ENCODE measurements around the gene PTPRG. TPM values are rescaled to one million over a fixed set of nuclear protein-coding genes. Genes with fewer than 3 reads are reported as not detected.
A peak's percentile ranks its signal among the peaks of the same experiment; 100 is the strongest.

Gene PTPRG
- total and polyA plus RNA-seq, 2 experiments from 2014 or later: 24.4 to 131 TPM

DNA sequence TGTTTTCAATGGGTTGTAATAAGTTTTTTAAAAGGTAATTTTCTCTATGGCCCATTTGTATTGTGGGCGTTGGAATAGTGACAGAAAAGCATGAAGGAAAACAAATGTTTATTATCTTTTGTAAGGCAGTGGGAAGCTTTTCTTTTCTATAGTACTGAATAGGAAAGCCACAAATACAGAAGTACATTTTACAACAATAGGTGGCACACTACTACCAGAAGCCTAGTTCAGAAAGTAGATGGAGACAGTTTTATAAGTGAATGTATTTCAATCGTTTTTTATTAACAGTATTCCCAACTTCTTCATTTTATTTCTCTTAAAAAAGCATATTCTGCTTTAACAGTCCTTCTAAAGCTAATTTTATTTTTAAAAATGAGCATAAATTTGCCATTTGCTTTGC lies 296.7 kb downstream of the PTPRG start:
- H3K4me2 ChIP-seq: no peak overlapping the region
- no peaks in the 10 kb centered on the region for H3K27me3 ChIP-seq (ENCODE audit: insufficient read depth)
- TF ChIP-seq ZNF331 (CRISPR knock-in tag; IDR thresholded peaks at IDR 0.05; ENCODE audit: low read depth): no peak
- TF ChIP-seq, protein P1, sequence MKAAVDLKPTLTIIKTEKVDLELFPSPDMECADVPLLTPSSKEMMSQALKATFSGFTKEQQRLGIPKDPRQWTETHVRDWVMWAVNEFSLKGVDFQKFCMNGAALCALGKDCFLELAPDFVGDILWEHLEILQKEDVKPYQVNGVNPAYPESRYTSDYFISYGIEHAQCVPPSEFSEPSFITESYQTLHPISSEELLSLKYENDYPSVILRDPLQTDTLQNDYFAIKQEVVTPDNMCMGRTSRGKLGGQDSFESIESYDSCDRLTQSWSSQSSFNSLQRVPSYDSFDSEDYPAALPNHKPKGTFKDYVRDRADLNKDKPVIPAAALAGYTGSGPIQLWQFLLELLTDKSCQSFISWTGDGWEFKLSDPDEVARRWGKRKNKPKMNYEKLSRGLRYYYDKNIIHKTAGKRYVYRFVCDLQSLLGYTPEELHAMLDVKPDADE (IDR thresholded peaks at IDR 0.05): no peak
- TF ChIP-seq, protein P2, sequence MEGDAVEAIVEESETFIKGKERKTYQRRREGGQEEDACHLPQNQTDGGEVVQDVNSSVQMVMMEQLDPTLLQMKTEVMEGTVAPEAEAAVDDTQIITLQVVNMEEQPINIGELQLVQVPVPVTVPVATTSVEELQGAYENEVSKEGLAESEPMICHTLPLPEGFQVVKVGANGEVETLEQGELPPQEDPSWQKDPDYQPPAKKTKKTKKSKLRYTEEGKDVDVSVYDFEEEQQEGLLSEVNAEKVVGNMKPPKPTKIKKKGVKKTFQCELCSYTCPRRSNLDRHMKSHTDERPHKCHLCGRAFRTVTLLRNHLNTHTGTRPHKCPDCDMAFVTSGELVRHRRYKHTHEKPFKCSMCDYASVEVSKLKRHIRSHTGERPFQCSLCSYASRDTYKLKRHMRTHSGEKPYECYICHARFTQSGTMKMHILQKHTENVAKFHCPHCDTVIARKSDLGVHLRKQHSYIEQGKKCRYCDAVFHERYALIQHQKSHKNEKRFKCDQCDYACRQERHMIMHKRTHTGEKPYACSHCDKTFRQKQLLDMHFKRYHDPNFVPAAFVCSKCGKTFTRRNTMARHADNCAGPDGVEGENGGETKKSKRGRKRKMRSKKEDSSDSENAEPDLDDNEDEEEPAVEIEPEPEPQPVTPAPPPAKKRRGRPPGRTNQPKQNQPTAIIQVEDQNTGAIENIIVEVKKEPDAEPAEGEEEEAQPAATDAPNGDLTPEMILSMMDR (conservative IDR thresholded peaks at IDR 0.05; ENCODE audit: low read depth in 2 of 2): peak in 1 of 2 experiments; percentile 42; a peak in 3 of 4 replicates
- TF ChIP-seq STAT1 (IDR thresholded peaks at IDR 0.05; ENCODE audit: unreplicated experiment): no peak
- TF ChIP-seq CREB1 (CRISPR knock-in tag; IDR thresholded peaks at IDR 0.05; ENCODE audit: low read depth): no peak
- Mint-ChIP-seq H3K27me3 (ENCODE audit: insufficient read depth, low read depth, poor library complexity) (peaks cover 2% of the 10 kb centered on the region), H3K4me1 (peaks cover 68% of the 10 kb centered on the region), H3K36me3 (ENCODE audit: low read depth) (peaks cover 11% of the 10 kb centered on the region; the same call in 2 of the 3 replicates), H3K4me3 (no peak overlapping the region), H3K9me3 (peaks cover 7% of the 10 kb centered on the region; the same call in 1 of the 3 replicates), H3K27ac (no peak overlapping the region)
- H4K20me1 ChIP-seq (replicated peaks; ENCODE audit: insufficient read depth): peaks cover 15% of the 10 kb centered on the region; the same call in 1 of the 2 replicates
- H3K4me3 ChIP-seq: no peak overlapping the region
- no peak overlapping the region for H3K27ac ChIP-seq (ENCODE audit: low read depth)
- H3K9me2 ChIP-seq (ENCODE audit: insufficient read depth): no peaks in the 10 kb centered on the region; the same call in 1 of the 2 replicates
- peaks cover 88% of the 10 kb centered on the region for H3K79me2 ChIP-seq (replicated peaks; ENCODE audit: insufficient read depth)
- H3K36me3 ChIP-seq (ENCODE audit: insufficient read depth): 0 out of 2 replicates have a peak, but pooled peaks cover 5% of the 10 kb centered on the region
- DNase-seq (ENCODE audit: low spot score) (no peak), ATAC-seq (no peak)
- no peaks in the 10 kb centered on the region for H3F3A ChIP-seq (replicated peaks; ENCODE audit: low read depth)
- H2AFZ ChIP-seq: no peak overlapping the region
- peaks cover 44% of the 10 kb centered on the region for H3K4me1 ChIP-seq (ENCODE audit: insufficient read depth)

DNA sequence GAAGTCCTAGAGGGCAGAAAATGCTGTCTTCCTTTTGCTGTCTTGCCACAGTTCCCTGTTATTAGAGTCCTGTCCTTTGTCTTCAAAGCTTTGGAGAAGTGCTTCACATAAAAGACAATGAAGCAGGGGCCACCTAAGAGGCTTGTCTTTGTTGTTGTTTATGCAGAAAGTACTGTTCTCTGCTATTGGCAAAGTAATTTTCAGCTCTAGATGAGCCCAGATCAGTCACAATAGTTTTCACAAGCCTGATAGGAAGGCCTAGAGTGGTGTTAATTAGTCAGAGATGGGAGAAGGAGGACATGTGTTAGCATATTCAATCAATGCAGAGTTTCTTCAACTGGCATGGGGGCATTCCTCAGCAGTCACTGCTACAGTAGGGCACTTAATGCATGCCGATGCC lies 300.0 kb downstream of the PTPRG start:
- H3K4me1 ChIP-seq (ENCODE audit: insufficient read depth): peaks cover 38% of the 10 kb centered on the region
- H3K36me3 ChIP-seq (ENCODE audit: insufficient read depth): 0 out of 2 replicates have a peak, but pooled peaks cover 5% of the 10 kb centered on the region
- Mint-ChIP-seq H3K36me3 (ENCODE audit: low read depth) (peaks cover 14% of the 10 kb centered on the region; the same call in 2 of the 3 replicates), H3K4me1 (peaks cover 66% of the 10 kb centered on the region), H3K27me3 (ENCODE audit: insufficient read depth, low read depth, poor library complexity) (no peaks in the 10 kb centered on the region), H3K27ac (no peak overlapping the region), H3K4me3 (no peak overlapping the region; the same call in 2 of the 3 replicates), H3K9me3 (peaks cover 7% of the 10 kb centered on the region; the same call in 1 of the 3 replicates)
- no peak for TF ChIP-seq EZH2phosphoT487 (IDR thresholded peaks at IDR 0.05; ENCODE audit: unreplicated experiment)
- no peak for TF ChIP-seq POLR2AphosphoS5 (IDR thresholded peaks at IDR 0.05; ENCODE audit: low read depth)
- TF ChIP-seq, protein P1 (IDR thresholded peaks at IDR 0.05): no peak
- no peak for TF ChIP-seq STAT1 (IDR thresholded peaks at IDR 0.05; ENCODE audit: unreplicated experiment)
- TF ChIP-seq JUNB (IDR thresholded peaks at IDR 0.05; ENCODE audit: unreplicated experiment): no peak
- DNase-seq (ENCODE audit: low spot score) (no peak), ATAC-seq (peak; percentile 43)
- no peaks in the 10 kb centered on the region for H3F3A ChIP-seq (replicated peaks; ENCODE audit: low read depth)
- H3K27ac ChIP-seq (ENCODE audit: low read depth): 0 out of 2 replicates have a peak overlapping the region, but pooled peaks have one; percentile 5
- no peaks in the 10 kb centered on the region for H3K9me2 ChIP-seq (ENCODE audit: insufficient read depth)
- no peak overlapping the region for H2AFZ ChIP-seq
- H3K4me3 ChIP-seq: no peak overlapping the region
- peaks cover 86% of the 10 kb centered on the region for H3K79me2 ChIP-seq (replicated peaks; ENCODE audit: insufficient read depth)
- peak overlapping the region; percentile 4; the same call in 1 of the 2 replicates for H3K4me2 ChIP-seq
- peaks cover 10% of the 10 kb centered on the region; the same call in 1 of the 2 replicates for H4K20me1 ChIP-seq (replicated peaks; ENCODE audit: insufficient read depth)
- H3K27me3 ChIP-seq (ENCODE audit: insufficient read depth): no peaks in the 10 kb centered on the region

All from GM23338 (cell line).